Naive thymus-derived CD4-positive, alpha-beta T cell (primary cell): Measurements from ENCODE around the gene PLEKHJ1. TPM values are rescaled to one million over a fixed set of nuclear protein-coding genes. Genes with fewer than 3 reads are reported as not detected.

Source experiments
- ATAC-seq: fragments of 150-1000 bp; cut with Tn5 transposase; 2 replicates; pipeline ENCODE4 v1.10.0; 2021; ENCODE audit warnings: mild to moderate bottlenecking, moderate library complexity
- CTCF ChIA-PET: fragments of 350-600 bp; sonication (Branson Sonifier 250); formaldehyde crosslinking; loops from one replicate; lab custom pipeline; 2021; ENCODE audit warnings: antibody characterized with exemption; lab: Charles Lee
- POLR2A ChIA-PET: fragments of 350-600 bp; sonication (Branson Sonifier 250); formaldehyde crosslinking; loops from one replicate; lab custom pipeline; 2021; ENCODE audit warnings: antibody characterized with exemption, inconsistent platforms; lab: Charles Lee
- DNase-seq, 9 donors: peaks; one replicate each; pipeline versions ENCODE4 v3.0.0 to v3.0.0-alpha.2; 2020 to 2022; ENCODE audit warnings: mixed read lengths in 1 of 9
- H3K27ac ChIP-seq: one replicate; pipeline ENCODE4 v1.7.0; 2013; ENCODE audit warnings: mild to moderate bottlenecking, low read depth, low read length, moderate library complexity
- H3K27me3 ChIP-seq, 2 donors: one replicate each; pipeline ENCODE4 v1.7.0; 2013; ENCODE audit warnings: low read length in 2 of 2, mild to moderate bottlenecking in 2 of 2, moderate library complexity in 2 of 2; ENCODE audit not compliant: control insufficient read depth in 2 of 2, insufficient read depth in 2 of 2
- H3K36me3 ChIP-seq, 3 experiments: 1 replicate in 2 of 3; 2 replicates in 1 of 3; pipeline ENCODE4 v1.7.0; 2013; ENCODE audit warnings: low read length in 3 of 3, mild to moderate bottlenecking in 3 of 3, moderate library complexity in 1 of 3; ENCODE audit not compliant: insufficient read depth in 3 of 3, control insufficient read depth in 2 of 3
- H3K4me1 ChIP-seq, 2 donors: one replicate each; pipeline ENCODE4 v1.7.0; 2013; ENCODE audit warnings: low read length in 2 of 2, mild to moderate bottlenecking in 2 of 2, moderate library complexity in 1 of 2; ENCODE audit not compliant: control insufficient read depth in 2 of 2, insufficient read depth in 2 of 2
- H3K4me3 ChIP-seq: 2 replicates; pipeline ENCODE4 v1.7.0; 2013; ENCODE audit warnings: mild to moderate bottlenecking, low read length
- H3K9me3 ChIP-seq, 3 experiments: 1 replicate in 2 of 3; 2 replicates in 1 of 3; pipeline ENCODE4 v1.7.0; 2013; ENCODE audit warnings: low read length in 3 of 3; ENCODE audit not compliant: control insufficient read depth in 2 of 3
- H3K27ac Mint-ChIP-seq, 9 donors: one replicate each; pipeline ENCODE4 v1.8.0; 2020 to 2022; ENCODE audit warnings: mixed read lengths in 9 of 9, mild to moderate bottlenecking in 8 of 9, moderate library complexity in 5 of 9, inconsistent platforms in 2 of 9
- H3K27me3 Mint-ChIP-seq, 5 donors: one replicate each; pipeline ENCODE4 v1.8.0; 2021 to 2022; ENCODE audit warnings: mixed read lengths in 5 of 5, mild to moderate bottlenecking in 1 of 5
- H3K36me3 Mint-ChIP-seq, 5 donors: one replicate each; pipeline ENCODE4 v1.8.0; 2020 to 2022; ENCODE audit warnings: mixed read lengths in 5 of 5, mild to moderate bottlenecking in 3 of 5, inconsistent platforms in 1 of 5
- H3K4me1 Mint-ChIP-seq, 7 donors: one replicate each; pipeline ENCODE4 v1.8.0; 2020 to 2022; ENCODE audit warnings: mixed read lengths in 7 of 7, mild to moderate bottlenecking in 3 of 7, inconsistent platforms in 1 of 7
- H3K4me3 Mint-ChIP-seq, 10 donors: one replicate each; pipeline ENCODE4 v1.8.0; 2020 to 2022; ENCODE audit warnings: mild to moderate bottlenecking in 10 of 10, mixed read lengths in 10 of 10, moderate library complexity in 6 of 10, inconsistent platforms in 2 of 10
- H3K9me3 Mint-ChIP-seq, 11 donors: one replicate each; pipeline ENCODE4 v1.8.0; 2020 to 2022; ENCODE audit warnings: mixed read lengths in 11 of 11, mild to moderate bottlenecking in 4 of 11, inconsistent platforms in 1 of 11, moderate library complexity in 1 of 11
- intact Hi-C, 2 donors: fragments of 100-400 bp; cut with micrococcal nuclease; formaldehyde crosslinking; loops; one replicate each; pipeline ENCODE4 v1.15.1; 2023
- microRNA-seq: library from miRNA; unstranded; fragments of <30 nt; microRNA quantifications from one replicate; pipeline ENCODE4 v1.2.0, GENCODE V29; 2022; ENCODE audit warnings: borderline microRNAs expressed
- polyA plus RNA-seq, 2 donors: library from polyadenylated mRNA; unstranded; fragments of 300-500 nt; fragmentation: Illumina TruSeq; gene quantifications; one replicate each; pipeline ENCODE4 v1.2.3, GENCODE V29; 2021
- total RNA-seq, 6 experiments: library from RNA in 5 of 6; stranded (reverse) in 5 of 6; gene quantifications; 1 replicate in 5 of 6; 2 replicates in 1 of 6; pipeline ENCODE4 v1.2.3 and lab custom pipeline; 2021 to 2026

PLEKHJ1 gene
- total and polyA plus RNA-seq, 7 experiments from 2014 or later, result 32.9 to 123 (median 51.3) TPM

- CTCF ChIA-PET, result interaction anchor here (0.5 kb wide), 1 partner anchor 179 kb away, joined by 3 read pairs; no protein-coding TSS in a partner anchor
- ATAC-seq (no peak), DNase-seq (no peak)
- no peak overlapping the region for H3K4me3 Mint-ChIP-seq
- POLR2A ChIA-PET, result no interaction called here
- Histone ChIP-seq H3K9me3 (no peaks in the 10 kb centered on the region), H3K36me3 (peaks cover 0 to 79% (median 0%) of the 10 kb centered on the region in 3 experiments), H3K27ac (no peak overlapping the region), H3K27me3 (no peaks in the 10 kb centered on the region), H3K4me1 (no peaks in the 10 kb centered on the region), H3K4me3 (no peak overlapping the region)
- H3K27me3 Mint-ChIP-seq, result no peaks in the 10 kb centered on the region
- H3K4me1 Mint-ChIP-seq, result peaks cover 1 to 7% (median 4%) of the 10 kb centered on the region in 7 donors
- H3K27ac Mint-ChIP-seq, result no peak overlapping the region
- H3K9me3 Mint-ChIP-seq, result peaks cover 0 to 3% (median 0%) of the 10 kb centered on the region in 11 donors
- H3K36me3 Mint-ChIP-seq, result peaks cover 0 to 18% (median 3%) of the 10 kb centered on the region in 5 donors
- intact Hi-C loops, result no loop called here
Measured at GRCh38 chr19:2186071-2186846, 49.9 kb downstream of the PLEKHJ1 start.

- H3K36me3 Mint-ChIP-seq, result peaks cover 0 to 14% (median 3%) of the 10 kb centered on the region in 5 donors
- H3K9me3 Mint-ChIP-seq, result peaks cover 0 to 4% (median 0%) of the 10 kb centered on the region in 11 donors
- H3K4me1 ChIP-seq, result no peaks in the 10 kb centered on the region
- no peak overlapping the region for H3K4me3 Mint-ChIP-seq
- no peaks in the 10 kb centered on the region for H3K9me3 ChIP-seq
- no peak overlapping the region for H3K27ac ChIP-seq
- POLR2A ChIA-PET, result interaction anchor here (0.5 kb wide), 1 partner anchor 856 kb away, joined by 4 read pairs; no protein-coding TSS in a partner anchor
- intact Hi-C loops, result no loop called here
- H3K36me3 ChIP-seq, result peaks cover 0 to 79% (median 0%) of the 10 kb centered on the region in 3 experiments
- ATAC-seq, result no peak
- DNase-seq, result no peak
- peaks cover 3 to 7% (median 5%) of the 10 kb centered on the region in 7 donors for H3K4me1 Mint-ChIP-seq
- no peak overlapping the region for H3K4me3 ChIP-seq
- H3K27me3 Mint-ChIP-seq, result no peaks in the 10 kb centered on the region
- H3K27ac Mint-ChIP-seq, result no peak overlapping the region
- CTCF ChIA-PET, result no interaction called here
- H3K27me3 ChIP-seq, result no peaks in the 10 kb centered on the region
Measured at GRCh38 chr19:2185734-2186070, 50.4 kb downstream of the PLEKHJ1 start.

GRCh38 chr19:2184422-2184975 lies 51.6 kb downstream of the PLEKHJ1 start:
- H3K36me3 Mint-ChIP-seq, result peaks cover 0 to 14% (median 3%) of the 10 kb centered on the region in 5 donors
- Histone ChIP-seq H3K4me3 (no peak overlapping the region), H3K27ac (no peak overlapping the region), H3K27me3 (no peaks in the 10 kb centered on the region), H3K9me3 (no peaks in the 10 kb centered on the region), H3K36me3 (peaks cover 0 to 71% (median 0%) of the 10 kb centered on the region in 3 experiments), H3K4me1 (no peaks in the 10 kb centered on the region)
- ChIA-PET CTCF (interaction anchor here (0.6 kb wide), 1 partner anchor 1158 kb away, joined by 3 read pairs; no protein-coding TSS in a partner anchor), POLR2A (no interaction called here)
- H3K4me1 Mint-ChIP-seq, result peaks cover 3 to 17% (median 11%) of the 10 kb centered on the region in 7 donors
- H3K27ac Mint-ChIP-seq, result peak overlapping the region in 1 of 9 donors; percentile 40
- no peak overlapping the region for H3K4me3 Mint-ChIP-seq
- no peak for DNase-seq
- ATAC-seq, result no peak
- H3K9me3 Mint-ChIP-seq, result peaks cover 0 to 4% (median 0%) of the 10 kb centered on the region in 11 donors
- intact Hi-C loops, result no loop called here
- no peaks in the 10 kb centered on the region for H3K27me3 Mint-ChIP-seq

Small RNA genes within 50 kb of the gene (microRNA-seq; reads per million reads assigned to microRNA genes)
- gene MIR1227 (not detected), gene MIR4321 (not detected)

Other genes starting within 250 kb of the PLEKHJ1 start
- gene BTBD2, start 220.6 kb downstream of the PLEKHJ1 start, total RNA-seq, result 10 to 100 TPM; 53.0 to 70.8 (median 67.5) TPM
- gene BTBD2, start 220.6 kb downstream of the PLEKHJ1 start, polyA plus RNA-seq, result 1 to 10 TPM; 5.2 to 6.5 TPM
- 100 to 1,000 TPM; 190 to 347 (median 238) TPM for gene MKNK2, start 185.1 kb downstream of the PLEKHJ1 start, total RNA-seq
- gene MKNK2, start 185.1 kb downstream of the PLEKHJ1 start, polyA plus RNA-seq, result 10 to 100 TPM; 28.8 to 52.9 TPM
- gene MOB3A, start 140.0 kb downstream of the PLEKHJ1 start, total RNA-seq, result 100 to 1,000 TPM in 4 of 5 experiments, 10 to 100 TPM in 1; 93.2 to 269 (median 117) TPM
- gene MOB3A, start 140.0 kb downstream of the PLEKHJ1 start, polyA plus RNA-seq, result 100 to 1,000 TPM in 1 of 2 donors, 10 to 100 TPM in 1; 49.5 to 114 TPM
- 10 to 100 TPM; 12.2 to 26.8 (median 15.7) TPM for gene IZUMO4, start 139.4 kb downstream of the PLEKHJ1 start, total RNA-seq
- gene IZUMO4, start 139.4 kb downstream of the PLEKHJ1 start, polyA plus RNA-seq, result 1 to 10 TPM in 1 of 2 donors, under 1 TPM in 1; 0.73 to 1.9 TPM
- gene AP3D1, start 84.8 kb downstream of the PLEKHJ1 start, total RNA-seq, result 100 to 1,000 TPM in 1 of 5 experiments, 10 to 100 TPM in 4; 63.7 to 106 (median 80.3) TPM
- gene AP3D1, start 84.8 kb downstream of the PLEKHJ1 start, polyA plus RNA-seq, result 10 to 100 TPM; 12.3 to 41.7 TPM
- gene DOT1L, start 72.4 kb downstream of the PLEKHJ1 start, total RNA-seq, result 10 to 100 TPM; 27.8 to 66.1 (median 38.3) TPM
- 1 to 10 TPM in 1 of 2 donors, under 1 TPM in 1; 0.32 to 1.1 TPM for gene DOT1L, start 72.4 kb downstream of the PLEKHJ1 start, polyA plus RNA-seq
- 100 to 1,000 TPM; 131 to 150 (median 133) TPM for gene SF3A2, start 495 bp upstream of the PLEKHJ1 start, total RNA-seq
- 10 to 100 TPM; 22.3 to 34.5 TPM for gene SF3A2, start 495 bp upstream of the PLEKHJ1 start, polyA plus RNA-seq
- gene AMH, start 13.0 kb upstream of the PLEKHJ1 start, total RNA-seq, result 10 to 100 TPM in 2 of 5 experiments, 1 to 10 TPM in 2, under 1 TPM in 1; 0.37 to 12.9 (median 4.6) TPM
- not detected for gene AMH, start 13.0 kb upstream of the PLEKHJ1 start, polyA plus RNA-seq
- under 1 TPM in 3 of 5 experiments, not detected in 2; 0.24 to 0.41 (median 0.27) TPM for gene JSRP1, start 20.1 kb upstream of the PLEKHJ1 start, total RNA-seq
- gene JSRP1, start 20.1 kb upstream of the PLEKHJ1 start, polyA plus RNA-seq, result under 1 TPM in 1 of 2 donors, not detected in 1; 0.54 TPM
- gene PEAK3, start 45.8 kb upstream of the PLEKHJ1 start, total RNA-seq, result 1 to 10 TPM in 1 of 5 experiments, under 1 TPM in 3, not detected in 1; 0.14 to 3.9 (median 0.45) TPM
- under 1 TPM; 0.14 to 0.44 TPM for gene PEAK3, start 45.8 kb upstream of the PLEKHJ1 start, polyA plus RNA-seq
- 1 to 10 TPM in 2 of 5 experiments, under 1 TPM in 3; 0.27 to 1.8 (median 0.72) TPM for gene LINGO3, start 71.8 kb upstream of the PLEKHJ1 start, total RNA-seq
- gene LINGO3, start 71.8 kb upstream of the PLEKHJ1 start, polyA plus RNA-seq, result 10 to 100 TPM in 1 of 2 donors, 1 to 10 TPM in 1; 3.6 to 12.9 TPM
- 100 to 1,000 TPM in 3 of 5 experiments, 10 to 100 TPM in 2; 79.4 to 131 (median 102) TPM for gene LSM7, start 92.3 kb upstream of the PLEKHJ1 start, total RNA-seq
- 100 to 1,000 TPM; 142 to 182 TPM for gene LSM7, start 92.3 kb upstream of the PLEKHJ1 start, polyA plus RNA-seq
- 100 to 1,000 TPM in 4 of 5 experiments, 10 to 100 TPM in 1; 92.2 to 150 (median 140) TPM for gene SPPL2B, start 92.4 kb upstream of the PLEKHJ1 start, total RNA-seq
- 10 to 100 TPM; 11.1 to 15.7 TPM for gene SPPL2B, start 92.4 kb upstream of the PLEKHJ1 start, polyA plus RNA-seq
- gene TMPRSS9, start 123.9 kb upstream of the PLEKHJ1 start, total RNA-seq, result not detected
- gene TMPRSS9, start 123.9 kb upstream of the PLEKHJ1 start, polyA plus RNA-seq, result not detected
- gene TIMM13, start 191.3 kb upstream of the PLEKHJ1 start, total RNA-seq, result 10 to 100 TPM; 31.3 to 70.8 (median 35.4) TPM
- 10 to 100 TPM; 63.6 to 75.3 TPM for gene TIMM13, start 191.3 kb upstream of the PLEKHJ1 start, polyA plus RNA-seq
- gene LMNB2, start 220.6 kb upstream of the PLEKHJ1 start, total RNA-seq, result 10 to 100 TPM; 10.8 to 86.4 (median 16.6) TPM
- 10 to 100 TPM in 1 of 2 donors, 1 to 10 TPM in 1; 5.6 to 11.4 TPM for gene LMNB2, start 220.6 kb upstream of the PLEKHJ1 start, polyA plus RNA-seq
- gene GADD45B, start 239.8 kb upstream of the PLEKHJ1 start, total RNA-seq, result 100 to 1,000 TPM in 2 of 5 experiments, 10 to 100 TPM in 3; 71.7 to 157 (median 84.2) TPM
- 10 to 100 TPM; 30.1 to 38.4 TPM for gene GADD45B, start 239.8 kb upstream of the PLEKHJ1 start, polyA plus RNA-seq